H9 (cell line): ENCODE data around the gene NDUFS3. TPM values are rescaled to one million over a fixed set of nuclear protein-coding genes. Genes with fewer than 3 reads are reported as not detected.

Experiments used
- DNase-seq: peaks from one replicate; pipeline ENCODE4 v3.0.0-alpha.2; 2017
- H2AFZ ChIP-seq: one replicate; pipeline ENCODE4 v1.6.1; 2013; ENCODE audit warnings: mild to moderate bottlenecking, low read length, control low read depth, moderate library complexity
- H2AK5ac ChIP-seq: 2 replicates; pipeline ENCODE4 v1.6.1; 2013; ENCODE audit warnings: low read length, control low read depth, mixed read lengths; ENCODE audit not compliant: insufficient read length
- H2BK120ac ChIP-seq: one replicate; pipeline ENCODE4 v1.6.1; 2013; ENCODE audit warnings: low read depth, mild to moderate bottlenecking, low read length, control low read depth, inconsistent platforms; ENCODE audit not compliant: poor library complexity, severe bottlenecking
- H2BK12ac ChIP-seq: 2 replicates; pipeline ENCODE4 v1.6.1; 2013; ENCODE audit warnings: low read length, control low read depth, mixed read lengths, low read depth; ENCODE audit not compliant: insufficient read length
- H2BK15ac ChIP-seq: 2 replicates; pipeline ENCODE4 v1.6.1; 2013; ENCODE audit warnings: low read depth, low read length, control low read depth
- H2BK20ac ChIP-seq: one replicate; pipeline ENCODE4 v1.6.1; 2013; ENCODE audit warnings: low read depth, mild to moderate bottlenecking, low read length, control low read depth, inconsistent platforms; ENCODE audit not compliant: poor library complexity, severe bottlenecking
- H2BK5ac ChIP-seq: 2 replicates; pipeline ENCODE4 v1.6.1; 2013; ENCODE audit warnings: low read length, control low read depth, mixed read lengths; ENCODE audit not compliant: insufficient read length
- H3K14ac ChIP-seq: 2 replicates; pipeline ENCODE4 v1.6.1; 2013; ENCODE audit warnings: low read length, control low read depth; ENCODE audit not compliant: insufficient read depth
- H3K18ac ChIP-seq: 2 replicates; pipeline ENCODE4 v1.6.1; 2013; ENCODE audit warnings: low read depth, mild to moderate bottlenecking, mixed read lengths, low read length, control low read depth; ENCODE audit not compliant: insufficient read length
- H3K23ac ChIP-seq: 2 replicates; pipeline ENCODE4 v1.6.1; 2013; ENCODE audit warnings: low read length, control low read depth, mixed read lengths, low read depth; ENCODE audit not compliant: insufficient read length
- H3K23me2 ChIP-seq: 2 replicates; pipeline ENCODE4 v1.6.1; 2013; ENCODE audit warnings: low read depth, mild to moderate bottlenecking, mixed read lengths, low read length, control low read depth; ENCODE audit not compliant: insufficient read length, poor library complexity, severe bottlenecking
- H3K27ac ChIP-seq: 2 replicates; pipeline ENCODE4 v1.5.1; 2013; ENCODE audit warnings: low read length, control low read depth, mixed read lengths, low read depth; ENCODE audit not compliant: insufficient read length
- H3K27me3 ChIP-seq: 2 replicates; pipeline ENCODE4 v1.6.1; 2013; ENCODE audit warnings: low read length, control low read depth, inconsistent platforms; ENCODE audit not compliant: insufficient read depth
- H3K4ac ChIP-seq: 2 replicates; pipeline ENCODE4 v1.6.1; 2013; ENCODE audit warnings: low read depth, mild to moderate bottlenecking, control low read depth, inconsistent platforms, low read length, moderate library complexity
- H3K4me1 ChIP-seq: 2 replicates; pipeline ENCODE4 v1.6.1; 2013; ENCODE audit warnings: low read length, control low read depth, inconsistent platforms; ENCODE audit not compliant: insufficient read depth
- H3K4me2 ChIP-seq: 2 replicates; pipeline ENCODE4 v1.6.1; 2013; ENCODE audit warnings: low read length, control low read depth, mixed read lengths; ENCODE audit not compliant: insufficient read length, insufficient read depth
- H3K56ac ChIP-seq: 2 replicates; pipeline ENCODE4 v1.6.1; 2013; ENCODE audit warnings: low read depth, mild to moderate bottlenecking, mixed read lengths, low read length, control low read depth; ENCODE audit not compliant: insufficient read length
- H3K79me1 ChIP-seq: 2 replicates; pipeline ENCODE4 v1.6.1; 2013; ENCODE audit warnings: low read depth, mild to moderate bottlenecking, moderate library complexity, low read length, control low read depth, inconsistent platforms; ENCODE audit not compliant: insufficient read depth, poor library complexity, severe bottlenecking
- H3K79me2 ChIP-seq: 2 replicates; pipeline ENCODE4 v1.6.1; 2013; ENCODE audit warnings: low read length, control low read depth, inconsistent platforms; ENCODE audit not compliant: insufficient read depth
- H3K9ac ChIP-seq: 2 replicates; pipeline ENCODE4 v1.6.1; 2013; ENCODE audit warnings: low read length, control low read depth, mixed read lengths; ENCODE audit not compliant: insufficient read length; ENCODE audit errors: extremely low read depth
- H3K9me3 ChIP-seq: one replicate; pipeline ENCODE4 v1.6.1; 2013; ENCODE audit warnings: low read depth, low read length, inconsistent platforms; ENCODE audit not compliant: control insufficient read depth
- H3T11ph ChIP-seq: one replicate; pipeline ENCODE4 v1.6.1; 2013; ENCODE audit warnings: mild to moderate bottlenecking, low read length, control low read depth, inconsistent platforms
- H4K20me1 ChIP-seq: one replicate; pipeline ENCODE4 v1.6.1; 2013; ENCODE audit not compliant: control insufficient read depth, insufficient read length, insufficient read depth
- H4K5ac ChIP-seq: 2 replicates; pipeline ENCODE4 v1.6.1; 2013; ENCODE audit warnings: low read depth, mild to moderate bottlenecking, mixed read lengths, low read length, control low read depth; ENCODE audit not compliant: insufficient read length
- H4K8ac ChIP-seq: replicated peaks from 2 replicates; pipeline ENCODE4 v1.6.1; 2013; ENCODE audit warnings: low read length, control low read depth, mixed read lengths, low read depth; ENCODE audit not compliant: insufficient read length
- H4K91ac ChIP-seq: 2 replicates; pipeline ENCODE4 v1.6.1; 2013; ENCODE audit warnings: low read depth, mild to moderate bottlenecking, moderate library complexity, mixed read lengths, low read length, control low read depth; ENCODE audit not compliant: insufficient read length
- H3K27ac Mint-ChIP-seq, 3 experiments: 2 replicates in 2 of 3; 3 replicates in 1 of 3; pipeline ENCODE4 v1.8.0; 2020 to 2021; ENCODE audit warnings: mixed read lengths in 3 of 3, mild to moderate bottlenecking in 1 of 3, moderate library complexity in 1 of 3
- H3K27me3 Mint-ChIP-seq: 2 replicates; pipeline ENCODE4 v1.8.0; 2021; ENCODE audit warnings: low read depth, mild to moderate bottlenecking, moderate library complexity, mixed read lengths
- H3K36me3 Mint-ChIP-seq, 3 experiments: 2 replicates in 2 of 3; 3 replicates in 1 of 3; pipeline ENCODE4 v1.8.0; 2020 to 2021; ENCODE audit warnings: low read depth in 3 of 3, mixed read lengths in 3 of 3; ENCODE audit not compliant: insufficient read depth in 1 of 3
- H3K4me1 Mint-ChIP-seq, 2 experiments: 2 replicates each; pipeline ENCODE4 v1.8.0; 2020; ENCODE audit warnings: mixed read lengths in 2 of 2
- H3K4me3 Mint-ChIP-seq, 2 experiments: 2 replicates in 1 of 2; 3 replicates in 1 of 2; pipeline ENCODE4 v1.8.0; 2020 to 2021; ENCODE audit warnings: mild to moderate bottlenecking in 2 of 2, mixed read lengths in 2 of 2, moderate library complexity in 1 of 2
- H3K9me3 Mint-ChIP-seq, 2 experiments: 2 replicates in 1 of 2; 3 replicates in 1 of 2; pipeline ENCODE4 v1.8.0; 2020; ENCODE audit warnings: mild to moderate bottlenecking in 2 of 2, mixed read lengths in 2 of 2, moderate library complexity in 1 of 2
- CTCF ChIP-seq: fragments of 200-600 bp; sonication (generic); conservative IDR thresholded peaks from 3 replicates; pipeline ENCODE4 v1.8.0; 2021; ENCODE audit warnings: antibody characterized with exemption, mild to moderate bottlenecking
- WGBS: extraction: QIAGEN DNeasy Blood & Tissue Kit; methylation state at CpG from one replicate; pipeline ENCODE4 v1.1.7; 2013; ENCODE audit warnings: missing lambda C conversion rate, low lambda C conversion rate, mixed read lengths; ENCODE audit not compliant: insufficient read length; ENCODE audit errors: extremely low coverage; 5-methylcytosine and 5-hydroxymethylcytosine counted together
- total RNA-seq: library from RNA; stranded (reverse); gene quantifications from 2 replicates; pipeline ENCODE4 v1.2.1, GENCODE V29; 2021

The NDUFS3 gene
- total RNA-seq, 1 experiment from 2014 or later = 144 TPM

DNA sequence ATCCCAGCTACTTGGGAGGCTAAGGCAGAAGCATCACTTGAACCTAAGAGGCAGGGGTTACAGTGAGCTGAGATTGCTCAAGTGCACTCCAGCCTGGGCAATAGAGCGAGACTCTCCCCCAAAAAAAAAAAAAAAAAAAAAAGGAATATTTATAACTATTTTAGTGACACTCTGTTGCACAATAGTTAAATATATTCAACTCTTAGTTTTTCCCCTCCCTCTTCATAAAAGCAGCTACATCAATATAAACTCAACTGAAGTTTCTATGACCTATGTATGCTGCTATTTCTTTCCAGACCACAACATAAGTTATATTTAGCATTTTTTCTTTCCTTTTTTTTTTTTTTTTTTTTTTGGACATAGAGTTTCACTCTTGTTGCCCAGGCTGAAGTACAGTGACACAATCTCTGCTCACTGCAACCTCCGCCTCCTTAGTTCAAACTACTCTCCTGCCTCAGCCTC, 45.2 kb upstream of the NDUFS3 start:
- Mint-ChIP-seq H3K4me3 (no peak overlapping the region), H3K9me3 (no peaks in the 10 kb centered on the region), H3K36me3 (peaks cover 2 to 19% (median 3%) of the 10 kb centered on the region in 3 experiments; a peak in 6 of 7 replicates), H3K27ac (no peak overlapping the region), H3K4me1 (peaks cover 15 to 16% of the 10 kb centered on the region in 2 experiments), H3K27me3 (no peaks in the 10 kb centered on the region; the same call in 1 of the 2 replicates)
- H2BK20ac ChIP-seq = no peak overlapping the region
- H3K27ac ChIP-seq = no peak overlapping the region
- H2BK12ac ChIP-seq = no peak overlapping the region
- H3K56ac ChIP-seq = no peak overlapping the region
- WGBS = no CpG with 5 or more reads among the region's 2 CpGs
- no peak overlapping the region for H4K8ac ChIP-seq
- no peak overlapping the region for H4K91ac ChIP-seq
- H3K23ac ChIP-seq = no peak overlapping the region
- no peak overlapping the region for H3T11ph ChIP-seq
- no peak overlapping the region for H3K18ac ChIP-seq
- H2AFZ ChIP-seq = no peak overlapping the region
- DNase-seq = peak; percentile 1
- no peak for TF ChIP-seq CTCF
- H3K23me2 ChIP-seq = no peaks in the 10 kb centered on the region
- no peaks in the 10 kb centered on the region for H3K79me1 ChIP-seq
- no peak overlapping the region for H3K4me2 ChIP-seq
- no peak overlapping the region for H3K9ac ChIP-seq
- no peaks in the 10 kb centered on the region for H3K27me3 ChIP-seq
- H3K4me1 ChIP-seq = no peaks in the 10 kb centered on the region; the same call in 1 of the 2 replicates
- no peak overlapping the region for H2AK5ac ChIP-seq
- H4K20me1 ChIP-seq = no peaks in the 10 kb centered on the region
- H3K4ac ChIP-seq = no peak overlapping the region
- H3K9me3 ChIP-seq = no peaks in the 10 kb centered on the region
- H2BK120ac ChIP-seq = no peak overlapping the region
- no peak overlapping the region for H2BK5ac ChIP-seq
- H3K79me2 ChIP-seq = peaks cover 65% of the 10 kb centered on the region; the same call in 1 of the 2 replicates
- H2BK15ac ChIP-seq = no peak overlapping the region
- H3K14ac ChIP-seq = no peak overlapping the region
- H4K5ac ChIP-seq = no peak overlapping the region
